Uterus (tissue), 4 donors: Measurements from ENCODE around the gene PTPN13. TPM values are rescaled to one million over a fixed set of nuclear protein-coding genes. Genes with fewer than 3 reads are reported as not detected.

Experiments used
- DNase-seq, 2 donors: peaks; one replicate each; pipeline ENCODE4 v3.0.0-alpha.2; 2019 to 2020
- H3K27ac ChIP-seq, 2 donors: fragments of 200-600 bp; sonication (generic); 1 replicate in 1 of 2; 2 replicates in 1 of 2; pipeline ENCODE4 v1.5.1; 2016 to 2018
- H3K27me3 ChIP-seq, 2 donors: fragments of 200-600 bp; sonication (generic); one replicate each; pipeline ENCODE4 v1.5.1; 2018 to 2019; ENCODE audit warnings: control low read depth in 1 of 2
- H3K36me3 ChIP-seq, 2 donors: fragments of 200-600 bp; sonication (generic); one replicate each; pipeline ENCODE4 v1.5.1; 2019; ENCODE audit warnings: control low read depth in 1 of 2
- H3K4me1 ChIP-seq, 2 donors: fragments of 200-600 bp; sonication (generic); one replicate each; pipeline ENCODE4 v1.5.1; 2018 to 2019; ENCODE audit warnings: control low read depth in 1 of 2
- H3K4me3 ChIP-seq, 2 donors: fragments of 200-600 bp; sonication (generic); 1 replicate in 1 of 2; 2 replicates in 1 of 2; pipeline ENCODE4 v1.5.1; 2018 to 2019; ENCODE audit warnings: mild to moderate bottlenecking in 1 of 2
- H3K9me3 ChIP-seq, 2 donors: fragments of 200-600 bp; sonication (generic); one replicate each; pipeline ENCODE4 v1.5.1; 2019; ENCODE audit warnings: control low read depth in 1 of 2
- CTCF ChIP-seq, 4 experiments: fragments of 200-600 bp in 2 of 4; fragments of 450-650 bp in 2 of 4; sonication (generic) in 2 of 4; IDR thresholded peaks; one replicate each; pipeline ENCODE4 v1.5.1; 2016 to 2019; ENCODE audit warnings: antibody characterized with exemption in 4 of 4, mild to moderate bottlenecking in 2 of 4, moderate library complexity in 1 of 4
- POLR2A ChIP-seq, 2 donors: fragments of 450-650 bp; IDR thresholded peaks; one replicate each; pipeline ENCODE4 v1.6.1; 2016; ENCODE audit warnings: antibody characterized with exemption in 2 of 2, mild to moderate bottlenecking in 1 of 2, moderate library complexity in 1 of 2
- intact Hi-C: fragments of 100-400 bp; cut with DNase I; formaldehyde crosslinking; loops from one replicate; pipeline ENCODE4 v1.15.1; 2023; ENCODE audit warnings: low total_unique reads
- total RNA-seq, 4 donors: library from RNA; depleted of rRNA in 3 of 4; stranded (reverse); fragments of >200 nt in 3 of 4; gene quantifications; one replicate each; pipeline versions ENCODE4 v1.1.0 to v1.2.4, GENCODE V29; 2014 to 2023
- donor health status: DM: yes; HTN: yes; CAD: no.

Gene PTPN13
- total RNA-seq, 4 donors from 2014 or later, result 24.3 to 79.2 (median 37.9) TPM

DNA sequence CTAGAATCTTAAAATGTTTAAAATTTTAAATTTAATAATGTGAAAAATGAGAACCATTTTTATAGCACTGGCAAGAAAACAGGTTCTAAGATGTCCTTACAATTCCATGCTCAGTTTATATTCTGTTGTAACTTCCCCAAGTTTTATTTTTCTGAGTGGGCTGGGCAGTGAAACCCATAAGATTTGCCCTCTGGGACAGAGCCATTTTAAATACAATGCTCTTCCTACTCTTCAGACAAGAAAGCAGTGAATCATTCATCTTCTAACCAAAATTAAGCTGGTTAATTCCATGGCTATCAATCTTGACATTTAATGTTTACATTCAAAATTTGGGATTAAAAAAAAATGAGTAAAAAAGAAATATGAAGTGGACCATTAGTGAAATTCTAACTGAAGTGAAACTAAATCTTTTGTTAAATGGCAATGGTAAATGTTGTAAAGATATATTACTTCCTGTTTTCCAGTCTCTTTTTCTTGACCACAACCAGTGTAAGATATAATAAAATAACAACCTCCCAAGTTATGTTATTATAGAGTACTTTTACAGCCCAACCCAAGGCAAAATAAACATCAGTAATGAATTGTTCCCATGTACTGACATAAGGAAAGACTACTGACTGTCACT lies 37.2 kb upstream of the PTPN13 start:
- Histone ChIP-seq H3K9me3 (no peaks in the 10 kb centered on the region), H3K4me3 (no peak overlapping the region), H3K27ac (peak overlapping the region in 1 of 2 donors; percentile 2), H3K4me1 (peaks cover 0 to 9% of the 10 kb centered on the region in 2 donors), H3K36me3 (no peaks in the 10 kb centered on the region), H3K27me3 (no peaks in the 10 kb centered on the region)
- no peak for DNase-seq
- TF ChIP-seq POLR2A (IDR thresholded peaks at IDR 0.05), result no peak
- TF ChIP-seq CTCF (IDR thresholded peaks at IDR 0.05), result no peak
- intact Hi-C loops, result no loop called here

DNA sequence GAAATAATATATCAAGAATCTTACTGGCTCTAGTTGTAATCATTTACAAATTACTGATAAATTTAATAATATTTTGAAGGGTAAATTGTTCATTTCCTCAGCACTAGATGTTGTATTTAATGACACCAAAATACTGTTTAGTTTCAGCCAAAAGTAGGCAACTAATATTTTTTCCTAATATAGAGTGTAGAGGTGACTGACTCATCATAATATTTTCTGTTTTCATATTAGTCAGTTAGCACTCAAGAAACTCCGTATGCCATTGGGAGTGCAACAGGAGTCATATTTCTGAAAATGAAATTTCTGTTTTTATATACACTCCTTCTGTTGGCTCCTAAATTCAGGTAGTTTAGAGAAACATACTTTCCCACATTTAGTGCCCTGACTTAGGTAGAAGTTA lies 36.6 kb upstream of the PTPN13 start:
- Histone ChIP-seq H3K36me3 (no peaks in the 10 kb centered on the region), H3K27ac (no peak overlapping the region), H3K9me3 (no peaks in the 10 kb centered on the region), H3K4me1 (peaks cover 0 to 9% of the 10 kb centered on the region in 2 donors), H3K27me3 (no peaks in the 10 kb centered on the region), H3K4me3 (no peak overlapping the region)
- intact Hi-C loops, result no loop called here
- no peak for DNase-seq
- TF ChIP-seq CTCF (IDR thresholded peaks at IDR 0.05) (no peak), POLR2A (IDR thresholded peaks at IDR 0.05) (no peak)

DNA sequence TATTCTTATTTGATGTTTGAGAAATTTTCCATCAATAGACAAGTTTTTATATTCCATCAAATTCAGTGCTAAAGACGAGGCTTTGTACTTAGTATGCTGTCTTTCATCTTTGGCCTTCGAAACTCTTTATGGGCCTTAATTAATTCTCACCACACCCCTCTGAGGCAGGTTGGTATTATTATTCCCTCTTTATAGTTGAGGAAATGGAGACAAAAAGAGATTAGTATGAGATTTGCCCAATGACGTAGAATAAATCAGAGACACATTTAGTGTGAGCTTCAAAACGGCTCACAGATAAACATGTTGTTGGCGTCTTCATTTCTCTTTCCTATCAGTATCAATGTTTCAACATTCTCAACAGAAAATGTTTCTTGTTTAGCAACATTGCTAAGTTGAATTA lies 35.9 kb upstream of the PTPN13 start:
- no peaks in the 10 kb centered on the region for H3K9me3 ChIP-seq
- peaks cover 0 to 9% of the 10 kb centered on the region in 2 donors for H3K4me1 ChIP-seq
- H3K27me3 ChIP-seq, result no peaks in the 10 kb centered on the region
- H3K27ac ChIP-seq, result no peak overlapping the region
- DNase-seq, result no peak
- H3K36me3 ChIP-seq, result no peaks in the 10 kb centered on the region
- TF ChIP-seq POLR2A (IDR thresholded peaks at IDR 0.05) (no peak), CTCF (IDR thresholded peaks at IDR 0.05) (no peak)
- H3K4me3 ChIP-seq, result no peak overlapping the region
- intact Hi-C loops, result no loop called here

GRCh38 chr4:86558797-86559196 lies 35.3 kb upstream of the PTPN13 start:
- Histone ChIP-seq H3K27ac (no peak overlapping the region), H3K4me1 (peaks cover 0 to 9% of the 10 kb centered on the region in 2 donors), H3K4me3 (no peak overlapping the region), H3K27me3 (no peaks in the 10 kb centered on the region), H3K36me3 (no peaks in the 10 kb centered on the region), H3K9me3 (no peaks in the 10 kb centered on the region)
- intact Hi-C loops, result no loop called here
- TF ChIP-seq POLR2A (IDR thresholded peaks at IDR 0.05), result no peak
- no peak for TF ChIP-seq CTCF (IDR thresholded peaks at IDR 0.05)
- no peak for DNase-seq

GRCh38 chr4:86560447-86560846 lies 33.7 kb upstream of the PTPN13 start:
- H3K27me3 ChIP-seq, result no peaks in the 10 kb centered on the region
- H3K9me3 ChIP-seq, result no peaks in the 10 kb centered on the region
- TF ChIP-seq POLR2A (IDR thresholded peaks at IDR 0.05) (no peak), CTCF (IDR thresholded peaks at IDR 0.05) (no peak)
- H3K4me3 ChIP-seq, result no peak overlapping the region
- intact Hi-C loops, result no loop called here
- H3K36me3 ChIP-seq, result no peaks in the 10 kb centered on the region
- no peak for DNase-seq
- no peak overlapping the region for H3K27ac ChIP-seq
- peaks cover 0 to 9% of the 10 kb centered on the region in 2 donors for H3K4me1 ChIP-seq
